Panc1 (cell line): ENCODE results near the gene HMCN2. TPM values are rescaled to one million over a fixed set of nuclear protein-coding genes. Genes with fewer than 3 reads are reported as not detected.

ENCODE experiments used
- ATAC-seq: fragments of 200-7000 bp; cut with Tn5 transposase; 2 replicates; pipeline ENCODE4 v1.9.1; 2020; ENCODE audit warnings: mild to moderate bottlenecking, moderate library complexity
- BruUV-seq: library from RNA; stranded (reverse); fragments of 400-500 nt; replicated peaks from 2 replicates; lab custom pipeline; 2021; lab: Mats Ljungman, UMichigan
- CTCF ChIA-PET: fragments of 300-600 bp; sonication (Branson Sonifier 250); formaldehyde crosslinking; loops from one replicate; lab custom pipeline; 2022; ENCODE audit warnings: antibody characterized with exemption; lab: Charles Lee
- POLR2A ChIA-PET: fragments of 300-600 bp; sonication (Branson Sonifier 250); formaldehyde crosslinking; loops from one replicate; lab custom pipeline; 2022; ENCODE audit warnings: antibody characterized with exemption; lab: Charles Lee
- DNase-seq: peaks from one replicate; pipeline ENCODE4 v3.0.0-alpha.2; 2010; ENCODE audit warnings: low read depth, low spot score
- H3K27ac ChIP-seq: 2 replicates; pipeline ENCODE4 v1.5.1; 2011; ENCODE audit warnings: mild to moderate bottlenecking, low read length, inconsistent platforms
- H3K27me3 ChIP-seq: fragments of 200-500 bp; sonication (Bioruptor generic); 2 replicates; pipeline ENCODE4 v1.6.0; 2014; ENCODE audit warnings: low read length, inconsistent platforms; ENCODE audit not compliant: control insufficient read depth, insufficient read depth
- H3K36me3 ChIP-seq: fragments of 200-500 bp; sonication (Bioruptor generic); 2 replicates; pipeline ENCODE4 v1.5.1; 2014; ENCODE audit warnings: inconsistent platforms, mild to moderate bottlenecking, low read length, moderate library complexity; ENCODE audit not compliant: control insufficient read depth, insufficient read depth
- H3K4me1 ChIP-seq: 2 replicates; pipeline ENCODE4 v1.5.1; 2011; ENCODE audit warnings: inconsistent platforms, mild to moderate bottlenecking, low read length, moderate library complexity; ENCODE audit not compliant: control insufficient read depth, insufficient read depth
- H3K4me3 ChIP-seq, 2 experiments: 2 replicates each; pipeline ENCODE4 v1.5.1; 2011 to 2012; ENCODE audit warnings: low read depth in 2 of 2, low read length in 2 of 2, mild to moderate bottlenecking in 2 of 2, inconsistent platforms in 1 of 2, moderate library complexity in 1 of 2
- H3K9me3 ChIP-seq: fragments of 200-500 bp; sonication (Bioruptor generic); 2 replicates; pipeline ENCODE4 v1.5.1; 2014; ENCODE audit warnings: low read depth, mild to moderate bottlenecking, inconsistent platforms, low read length, moderate library complexity; ENCODE audit not compliant: control insufficient read depth, insufficient read depth
- POLR2AphosphoS5 ChIP-seq: IDR thresholded peaks from 2 replicates; pipeline ENCODE4 v1.6.1; 2012; ENCODE audit warnings: mild to moderate bottlenecking, low read depth, low read length, moderate library complexity
- SIN3A ChIP-seq: IDR thresholded peaks from 2 replicates; pipeline ENCODE4 v1.6.1; 2012; ENCODE audit warnings: low read depth, mild to moderate bottlenecking, low read length, moderate library complexity, borderline replicate concordance; ENCODE audit not compliant: insufficient read depth
- TCF7L2 ChIP-seq: IDR thresholded peaks from 2 replicates; pipeline ENCODE4 v1.6.1; 2011; ENCODE audit warnings: mild to moderate bottlenecking, low read depth, low read length, inconsistent platforms
- in situ Hi-C: cut with HindIII; loops from 2 replicates; pipeline ENCODE4 v1.10.0; 2016; ENCODE audit warnings: low sequenced_read_pairs, low pct_unique_long_range_greater_than_20kb
- intact Hi-C: fragments of 100-400 bp; cut with micrococcal nuclease; formaldehyde crosslinking; loops from one replicate; pipeline ENCODE4 v1.10.0; 2022; ENCODE audit not compliant: unreplicated experiment
- total RNA-seq: library from RNA; stranded (reverse); gene quantifications from one replicate; pipeline ENCODE4 v1.2.1, GENCODE V29; 2021; ENCODE audit not compliant: unreplicated experiment
- TF ChIP-seq, protein P1 (sequence below), 2 experiments: IDR thresholded peaks; 2 replicates each; pipeline ENCODE4 v1.6.1; 2011 to 2012; ENCODE audit warnings: low read depth in 2 of 2, control low read depth in 1 of 2, low read length in 1 of 2, mild to moderate bottlenecking in 1 of 2, moderate library complexity in 1 of 2; ENCODE audit not compliant: insufficient read depth in 1 of 2
- TF ChIP-seq, protein P2 (sequence below): fragments of 450-650 bp; IDR thresholded peaks from 2 replicates; pipeline ENCODE4 v1.5.1; 2017; ENCODE audit warnings: mild to moderate bottlenecking

The HMCN2 gene
- total RNA-seq, 1 experiment from 2014 or later: 0.05 TPM

- TF ChIP-seq SIN3A (no peak), POLR2AphosphoS5 (no peak), TCF7L2 (no peak)
- TF ChIP-seq, protein P1, sequence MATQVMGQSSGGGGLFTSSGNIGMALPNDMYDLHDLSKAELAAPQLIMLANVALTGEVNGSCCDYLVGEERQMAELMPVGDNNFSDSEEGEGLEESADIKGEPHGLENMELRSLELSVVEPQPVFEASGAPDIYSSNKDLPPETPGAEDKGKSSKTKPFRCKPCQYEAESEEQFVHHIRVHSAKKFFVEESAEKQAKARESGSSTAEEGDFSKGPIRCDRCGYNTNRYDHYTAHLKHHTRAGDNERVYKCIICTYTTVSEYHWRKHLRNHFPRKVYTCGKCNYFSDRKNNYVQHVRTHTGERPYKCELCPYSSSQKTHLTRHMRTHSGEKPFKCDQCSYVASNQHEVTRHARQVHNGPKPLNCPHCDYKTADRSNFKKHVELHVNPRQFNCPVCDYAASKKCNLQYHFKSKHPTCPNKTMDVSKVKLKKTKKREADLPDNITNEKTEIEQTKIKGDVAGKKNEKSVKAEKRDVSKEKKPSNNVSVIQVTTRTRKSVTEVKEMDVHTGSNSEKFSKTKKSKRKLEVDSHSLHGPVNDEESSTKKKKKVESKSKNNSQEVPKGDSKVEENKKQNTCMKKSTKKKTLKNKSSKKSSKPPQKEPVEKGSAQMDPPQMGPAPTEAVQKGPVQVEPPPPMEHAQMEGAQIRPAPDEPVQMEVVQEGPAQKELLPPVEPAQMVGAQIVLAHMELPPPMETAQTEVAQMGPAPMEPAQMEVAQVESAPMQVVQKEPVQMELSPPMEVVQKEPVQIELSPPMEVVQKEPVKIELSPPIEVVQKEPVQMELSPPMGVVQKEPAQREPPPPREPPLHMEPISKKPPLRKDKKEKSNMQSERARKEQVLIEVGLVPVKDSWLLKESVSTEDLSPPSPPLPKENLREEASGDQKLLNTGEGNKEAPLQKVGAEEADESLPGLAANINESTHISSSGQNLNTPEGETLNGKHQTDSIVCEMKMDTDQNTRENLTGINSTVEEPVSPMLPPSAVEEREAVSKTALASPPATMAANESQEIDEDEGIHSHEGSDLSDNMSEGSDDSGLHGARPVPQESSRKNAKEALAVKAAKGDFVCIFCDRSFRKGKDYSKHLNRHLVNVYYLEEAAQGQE (IDR thresholded peaks at IDR 0.05; ENCODE audit: insufficient read depth in 1 of 2, low read depth in 2 of 2, low read length in 1 of 2): no peak
- TF ChIP-seq, protein P2, sequence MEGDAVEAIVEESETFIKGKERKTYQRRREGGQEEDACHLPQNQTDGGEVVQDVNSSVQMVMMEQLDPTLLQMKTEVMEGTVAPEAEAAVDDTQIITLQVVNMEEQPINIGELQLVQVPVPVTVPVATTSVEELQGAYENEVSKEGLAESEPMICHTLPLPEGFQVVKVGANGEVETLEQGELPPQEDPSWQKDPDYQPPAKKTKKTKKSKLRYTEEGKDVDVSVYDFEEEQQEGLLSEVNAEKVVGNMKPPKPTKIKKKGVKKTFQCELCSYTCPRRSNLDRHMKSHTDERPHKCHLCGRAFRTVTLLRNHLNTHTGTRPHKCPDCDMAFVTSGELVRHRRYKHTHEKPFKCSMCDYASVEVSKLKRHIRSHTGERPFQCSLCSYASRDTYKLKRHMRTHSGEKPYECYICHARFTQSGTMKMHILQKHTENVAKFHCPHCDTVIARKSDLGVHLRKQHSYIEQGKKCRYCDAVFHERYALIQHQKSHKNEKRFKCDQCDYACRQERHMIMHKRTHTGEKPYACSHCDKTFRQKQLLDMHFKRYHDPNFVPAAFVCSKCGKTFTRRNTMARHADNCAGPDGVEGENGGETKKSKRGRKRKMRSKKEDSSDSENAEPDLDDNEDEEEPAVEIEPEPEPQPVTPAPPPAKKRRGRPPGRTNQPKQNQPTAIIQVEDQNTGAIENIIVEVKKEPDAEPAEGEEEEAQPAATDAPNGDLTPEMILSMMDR: no peak
- H3K36me3 ChIP-seq: no peaks in the 10 kb centered on the region
- H3K27me3 ChIP-seq: no peaks in the 10 kb centered on the region
- ChIA-PET CTCF (no interaction called here), POLR2A (no interaction called here)
- no peaks in the 10 kb centered on the region for H3K4me1 ChIP-seq
- no peaks in the 10 kb centered on the region for H3K9me3 ChIP-seq
- DNase-seq (no peak), ATAC-seq (peak; percentile 57; the same call in 1 of the 2 replicates)
- H3K4me3 ChIP-seq: no peak overlapping the region
- intact Hi-C loops (no loop called here), in situ Hi-C loops (no loop called here)
- no TSS peak for BruUV-seq
- H3K27ac ChIP-seq: no peak overlapping the region
Measured at GRCh38 chr9:130347931-130348330, 82.4 kb downstream of the HMCN2 start.

GRCh38 chr9:130348341-130348740 is 82.8 kb downstream of the HMCN2 start:
- intact Hi-C loops: no loop called here
- Histone ChIP-seq H3K4me3 (no peak overlapping the region), H3K36me3 (no peaks in the 10 kb centered on the region), H3K9me3 (no peaks in the 10 kb centered on the region), H3K27me3 (no peaks in the 10 kb centered on the region), H3K4me1 (no peaks in the 10 kb centered on the region), H3K27ac (no peak overlapping the region)
- in situ Hi-C loops: no loop called here
- DNase-seq (no peak), ATAC-seq (no peak)
- ChIA-PET POLR2A (no interaction called here), CTCF (no interaction called here)
- no TSS peak for BruUV-seq
- TF ChIP-seq SIN3A (no peak), POLR2AphosphoS5 (no peak), TCF7L2 (no peak)
- TF ChIP-seq, protein P2: no peak
- TF ChIP-seq, protein P1 (IDR thresholded peaks at IDR 0.05; ENCODE audit: insufficient read depth in 1 of 2, low read depth in 2 of 2, low read length in 1 of 2): no peak
